Activated naive CD4-positive, alpha-beta T cell treated with anti-CD3 and anti-CD28 coated beads, Interleukin-2, amount 50 U/mL, for 72 hours (primary cell): Measurements from ENCODE around the gene OPN1SW. TPM values are rescaled to one million over a fixed set of nuclear protein-coding genes. Genes with fewer than 3 reads are reported as not detected.

Experiments used
- ATAC-seq, 2 donors: fragments of 150-1000 bp; cut with Tn5 transposase; 2 replicates each; pipeline ENCODE4 v1.10.0; 2021; ENCODE audit warnings: mild to moderate bottlenecking in 2 of 2, moderate library complexity in 2 of 2
- DNase-seq, 2 donors: peaks; one replicate each; pipeline ENCODE4 v3.0.0; 2021 to 2022; ENCODE audit warnings: low spot score in 2 of 2
- H3K27ac Mint-ChIP-seq, 2 donors: one replicate each; pipeline ENCODE4 v1.8.0; 2022; ENCODE audit warnings: mild to moderate bottlenecking in 2 of 2, mixed read lengths in 2 of 2
- H3K36me3 Mint-ChIP-seq, 2 donors: one replicate each; pipeline ENCODE4 v1.8.0; 2022; ENCODE audit warnings: mixed read lengths in 2 of 2
- H3K9me3 Mint-ChIP-seq, 2 donors: one replicate each; pipeline ENCODE4 v1.8.0; 2022; ENCODE audit warnings: mixed read lengths in 2 of 2
- total RNA-seq, 2 donors: library from RNA; stranded (reverse); gene quantifications; one replicate each; pipeline ENCODE4 v1.2.3, GENCODE V29; 2022

Gene OPN1SW, protein sequence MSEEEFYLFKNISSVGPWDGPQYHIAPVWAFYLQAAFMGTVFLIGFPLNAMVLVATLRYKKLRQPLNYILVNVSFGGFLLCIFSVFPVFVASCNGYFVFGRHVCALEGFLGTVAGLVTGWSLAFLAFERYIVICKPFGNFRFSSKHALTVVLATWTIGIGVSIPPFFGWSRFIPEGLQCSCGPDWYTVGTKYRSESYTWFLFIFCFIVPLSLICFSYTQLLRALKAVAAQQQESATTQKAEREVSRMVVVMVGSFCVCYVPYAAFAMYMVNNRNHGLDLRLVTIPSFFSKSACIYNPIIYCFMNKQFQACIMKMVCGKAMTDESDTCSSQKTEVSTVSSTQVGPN
- not detected for total RNA-seq

DNA sequence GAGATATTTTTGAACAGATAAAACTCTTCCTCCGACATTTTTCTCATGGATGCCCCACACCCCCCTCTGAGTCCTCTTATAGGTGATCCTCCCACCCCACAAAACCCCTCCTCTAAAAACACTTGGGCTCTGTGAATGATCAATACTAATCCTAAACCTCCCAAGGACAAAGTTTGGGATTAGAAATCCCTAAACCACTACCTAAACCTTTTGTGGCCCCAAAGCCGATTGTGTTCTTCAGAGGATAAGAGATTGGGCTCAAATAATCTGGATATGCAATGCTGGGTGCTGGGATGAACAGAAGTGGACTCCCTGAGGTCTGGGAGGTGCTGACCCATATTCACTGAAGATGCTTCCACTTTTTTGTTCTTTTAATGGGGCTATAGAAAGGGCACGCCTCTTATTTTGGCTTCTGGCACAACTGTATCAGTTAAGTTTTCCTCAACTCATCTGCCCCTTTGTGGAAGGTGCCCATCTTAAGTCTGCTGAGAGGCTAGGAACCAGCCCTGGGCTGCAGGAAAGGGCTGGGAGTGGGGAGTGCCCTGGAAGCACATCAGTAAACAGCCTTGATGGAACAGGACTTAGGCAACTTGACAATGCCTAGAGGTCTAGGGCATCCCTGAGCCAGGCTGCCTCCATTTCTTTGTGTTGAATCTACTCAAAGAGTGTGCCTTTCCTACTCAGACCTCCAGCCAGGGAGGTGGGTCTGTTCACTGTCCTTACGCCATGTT, at the start of gene OPN1SW:
Gene OPN1SW, minus strand, starts transcription at position 51 of the 731 bp plus-strand sequence. Its CDS starts 13 bp downstream, at position 38.
- no peak for DNase-seq
- no peak for ATAC-seq
- Mint-ChIP-seq H3K36me3 (peaks cover 20 to 45% of the 10 kb centered on the region in 2 donors), H3K9me3 (peaks cover 8 to 12% of the 10 kb centered on the region in 2 donors), H3K27ac (peak within 1 kb of the TSS in 1 of 2 donors; percentile 48)

GRCh38 chr7:128821724-128822123, 46.1 kb upstream of the OPN1SW start:
- no peaks in the 10 kb centered on the region for H3K9me3 Mint-ChIP-seq
- ATAC-seq: no peak
- no peak overlapping the region for H3K27ac Mint-ChIP-seq
- no peaks in the 10 kb centered on the region for H3K36me3 Mint-ChIP-seq
- no peak for DNase-seq

DNA sequence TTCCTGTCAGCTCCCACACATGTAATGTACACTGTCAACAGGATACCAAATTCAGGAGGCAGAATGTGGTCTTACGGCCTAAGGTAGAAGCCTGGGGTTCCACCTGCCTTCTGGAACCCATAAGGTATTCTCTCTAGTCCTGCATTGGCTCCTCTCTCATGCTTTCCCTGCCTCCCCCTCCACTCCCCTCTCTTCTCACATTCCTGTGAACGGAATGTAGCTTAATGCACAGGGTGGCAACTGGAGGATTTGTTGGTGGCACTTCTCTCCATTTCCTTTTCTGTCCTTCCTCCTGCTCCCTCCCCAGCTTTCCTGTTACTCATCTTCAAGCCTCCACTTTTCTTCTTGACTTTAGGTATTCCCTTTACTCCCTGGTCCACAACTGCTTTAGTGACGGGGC, 43.1 kb upstream of the OPN1SW start:
- H3K27ac Mint-ChIP-seq: no peak overlapping the region

GRCh38 chr7:128815289-128815942, 39.8 kb upstream of the OPN1SW start:
- no peak for DNase-seq
- Mint-ChIP-seq H3K9me3 (no peaks in the 10 kb centered on the region), H3K27ac (no peak overlapping the region), H3K36me3 (no peaks in the 10 kb centered on the region)
- ATAC-seq: no peak

More for the DNA sequence above, 43.1 kb upstream of the OPN1SW start:
- no peaks in the 10 kb centered on the region for H3K9me3 Mint-ChIP-seq
- H3K36me3 Mint-ChIP-seq: no peaks in the 10 kb centered on the region
- no peak for DNase-seq
- ATAC-seq: no peak

DNA sequence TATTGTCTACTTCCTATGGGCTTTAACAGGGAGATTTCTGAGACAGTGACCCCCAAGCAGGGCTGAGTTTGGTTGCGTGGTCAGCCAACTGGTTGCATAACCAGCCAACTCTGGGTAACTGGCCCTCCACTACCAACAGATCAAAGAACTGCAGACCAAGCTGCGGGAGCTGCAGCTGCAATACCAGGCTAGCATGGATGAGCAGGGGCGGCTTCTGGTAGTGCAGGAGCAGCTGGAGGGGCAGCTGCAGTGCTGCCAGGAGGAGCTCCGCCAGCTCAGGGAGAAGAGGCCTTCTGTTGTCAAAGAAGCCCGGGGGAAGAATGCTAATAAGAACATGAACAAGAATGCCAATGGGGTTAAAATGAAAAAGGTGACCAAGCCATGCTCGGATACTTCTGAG, 38.9 kb upstream of the OPN1SW start:
- no peak for DNase-seq
- H3K9me3 Mint-ChIP-seq: no peaks in the 10 kb centered on the region
- no peak overlapping the region for H3K27ac Mint-ChIP-seq
- ATAC-seq: no peak
- H3K36me3 Mint-ChIP-seq: no peaks in the 10 kb centered on the region

GRCh38 chr7:128812514-128813168, 37.0 kb upstream of the OPN1SW start:
- DNase-seq: no peak
- H3K9me3 Mint-ChIP-seq: no peaks in the 10 kb centered on the region
- no peaks in the 10 kb centered on the region for H3K36me3 Mint-ChIP-seq
- no peak overlapping the region for H3K27ac Mint-ChIP-seq
- ATAC-seq: no peak

DNA sequence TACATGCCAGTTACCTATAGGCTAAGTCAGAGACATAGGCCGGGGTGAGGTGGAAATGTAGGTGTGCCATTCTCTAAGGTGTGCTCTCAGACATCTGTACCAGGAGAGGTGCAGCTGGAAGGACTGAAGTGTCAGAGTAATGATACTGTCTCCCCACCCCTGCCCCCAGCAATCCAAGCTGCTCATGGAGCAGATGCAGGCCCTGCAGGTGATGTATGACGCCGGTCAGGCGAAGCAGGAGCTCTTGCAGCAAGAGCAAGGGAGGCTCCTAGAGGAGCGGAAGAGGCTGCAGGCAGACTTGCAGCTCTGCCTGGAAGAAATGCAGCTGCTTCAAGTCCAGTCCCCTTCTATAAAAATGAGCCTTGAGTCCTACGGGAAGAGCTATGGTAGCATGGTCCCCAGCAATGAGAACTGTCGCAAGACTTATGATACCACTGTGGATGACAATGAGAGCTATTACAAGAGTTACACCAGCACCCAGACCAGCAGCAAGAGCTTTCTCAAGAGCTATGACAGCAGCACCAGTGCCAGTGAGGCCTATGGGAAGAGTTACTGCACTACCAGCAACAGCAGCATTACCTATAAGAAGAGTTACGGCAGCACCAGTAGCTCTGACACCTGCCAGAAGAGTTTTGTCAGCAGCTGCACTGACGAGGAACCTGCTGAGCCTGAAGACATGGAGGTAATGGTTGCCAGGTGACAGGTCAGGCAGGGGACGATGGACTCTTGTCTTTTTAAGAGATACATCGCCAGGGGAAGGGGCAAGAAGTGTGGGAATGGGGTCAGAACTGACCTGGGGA, 36.2 kb upstream of the OPN1SW start:
- H3K27ac Mint-ChIP-seq: no peak overlapping the region
- no peaks in the 10 kb centered on the region for H3K36me3 Mint-ChIP-seq
- no peak for DNase-seq
- H3K9me3 Mint-ChIP-seq: no peaks in the 10 kb centered on the region
- ATAC-seq: no peak

GRCh38 chr7:128810997-128811396, 35.4 kb upstream of the OPN1SW start:
- H3K9me3 Mint-ChIP-seq: no peaks in the 10 kb centered on the region
- ATAC-seq (no peak), DNase-seq (no peak)
- H3K27ac Mint-ChIP-seq: no peak overlapping the region
- no peaks in the 10 kb centered on the region for H3K36me3 Mint-ChIP-seq

GRCh38 chr7:128810473-128810872, 34.9 kb upstream of the OPN1SW start:
- DNase-seq (no peak), ATAC-seq (no peak)
- H3K36me3 Mint-ChIP-seq: no peaks in the 10 kb centered on the region
- H3K9me3 Mint-ChIP-seq: no peaks in the 10 kb centered on the region
- no peak overlapping the region for H3K27ac Mint-ChIP-seq

- Mint-ChIP-seq H3K9me3 (no peaks in the 10 kb centered on the region), H3K27ac (peak overlapping the region in 1 of 2 donors; percentile 47), H3K36me3 (no peaks in the 10 kb centered on the region)
- ATAC-seq (no peak), DNase-seq (no peak)
Measured at GRCh38 chr7:128809363-128809762, 33.8 kb upstream of the OPN1SW start.

GRCh38 chr7:128807191-128807590, 31.6 kb upstream of the OPN1SW start:
- H3K9me3 Mint-ChIP-seq: no peaks in the 10 kb centered on the region
- DNase-seq (no peak), ATAC-seq (no peak)
- no peaks in the 10 kb centered on the region for H3K36me3 Mint-ChIP-seq
- H3K27ac Mint-ChIP-seq: no peak overlapping the region

GRCh38 chr7:128805225-128805624, 29.6 kb upstream of the OPN1SW start:
- ATAC-seq: no peak
- Mint-ChIP-seq H3K9me3 (no peaks in the 10 kb centered on the region), H3K36me3 (peaks cover 0 to 6% of the 10 kb centered on the region in 2 donors), H3K27ac (no peak overlapping the region)
- DNase-seq: no peak

GRCh38 chr7:128804484-128804883, 28.9 kb upstream of the OPN1SW start:
- peaks cover 0 to 6% of the 10 kb centered on the region in 2 donors for H3K36me3 Mint-ChIP-seq
- no peak overlapping the region for H3K27ac Mint-ChIP-seq
- DNase-seq: no peak
- H3K9me3 Mint-ChIP-seq: no peaks in the 10 kb centered on the region
- no peak for ATAC-seq

DNA sequence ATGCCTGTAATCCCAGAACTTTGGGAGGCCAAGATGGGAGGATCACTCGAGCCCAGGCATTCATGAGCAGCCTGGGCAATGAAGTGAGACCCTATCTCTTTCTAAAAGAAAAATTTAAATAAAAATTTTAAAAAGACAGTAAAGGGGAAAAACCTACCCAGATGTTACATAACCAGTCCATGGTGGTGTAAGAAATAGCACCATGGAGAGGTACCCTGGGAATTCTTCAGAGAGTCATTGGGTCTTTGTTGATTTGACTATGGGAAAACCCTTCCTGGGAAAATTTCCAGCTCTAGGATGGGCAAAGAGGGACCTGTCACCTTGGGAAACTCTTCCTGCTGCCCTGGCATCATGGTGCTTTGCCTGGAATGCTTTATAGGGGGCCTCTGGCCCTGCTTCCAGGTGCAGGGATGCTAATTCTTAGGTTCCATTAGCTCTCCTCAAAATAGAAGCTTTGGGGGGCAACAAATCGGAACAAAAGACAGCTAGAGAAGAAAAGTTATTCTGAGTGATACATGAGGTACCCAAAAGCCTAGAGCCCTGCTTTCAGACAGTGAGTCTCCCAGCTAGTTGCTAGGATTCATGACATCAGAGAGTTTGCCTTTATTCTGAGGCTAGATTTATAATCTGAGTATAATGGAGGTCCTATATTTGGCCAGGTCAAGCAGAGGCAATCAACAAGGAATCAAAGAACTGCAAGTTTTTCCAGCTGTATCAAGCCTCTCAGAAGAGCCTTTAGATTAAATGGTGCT, 26.2 kb upstream of the OPN1SW start:
- ATAC-seq (no peak), DNase-seq (no peak)
- peaks cover 0 to 6% of the 10 kb centered on the region in 2 donors for H3K36me3 Mint-ChIP-seq
- H3K9me3 Mint-ChIP-seq: no peaks in the 10 kb centered on the region
- no peak overlapping the region for H3K27ac Mint-ChIP-seq

DNA sequence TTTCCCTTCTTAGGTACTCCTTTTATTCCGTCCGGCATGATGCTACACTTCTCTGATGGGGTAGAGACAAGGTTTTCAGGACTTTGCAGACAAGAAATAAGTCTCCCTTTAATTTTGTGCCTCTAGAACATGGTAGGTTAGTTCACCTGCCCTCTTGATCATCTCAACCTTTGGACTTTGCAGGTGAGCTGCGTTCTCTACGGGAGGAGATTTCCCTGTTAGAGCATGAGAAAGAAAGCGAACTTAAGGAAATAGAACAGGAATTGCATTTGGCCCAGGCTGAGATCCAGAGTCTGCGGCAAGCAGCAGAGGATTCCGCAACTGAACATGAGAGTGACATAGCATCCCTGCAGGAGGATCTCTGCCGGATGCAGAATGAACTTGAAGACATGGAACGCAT, 25.4 kb upstream of the OPN1SW start:
- peak overlapping the region in 1 of 2 donors; percentile 12 for H3K27ac Mint-ChIP-seq
- no peaks in the 10 kb centered on the region for H3K9me3 Mint-ChIP-seq

More for the DNA sequence above, 25.4 kb upstream of the OPN1SW start:
- peaks cover 0 to 6% of the 10 kb centered on the region in 2 donors for H3K36me3 Mint-ChIP-seq
- ATAC-seq: no peak
- no peak for DNase-seq
